Spinal cord (tissue), 10 donors: ENCODE data around the gene FOXN4. TPM values are rescaled to one million over a fixed set of nuclear protein-coding genes. Genes with fewer than 3 reads are reported as not detected.

Experiments used
- DNase-seq, 6 donors: peaks; one replicate each; pipeline versions ENCODE4 v3.0.0 to v3.0.0-alpha.2; 2013 to 2015; ENCODE audit warnings: low spot score in 6 of 6, low read depth in 4 of 6
- H3K27ac ChIP-seq: one replicate; pipeline ENCODE4 v1.5.1; 2013; ENCODE audit warnings: low read depth, low read length, control low read depth
- H3K27me3 ChIP-seq: one replicate; pipeline ENCODE4 v1.6.1; 2013; ENCODE audit warnings: low read length; ENCODE audit not compliant: control insufficient read depth, insufficient read depth
- H3K36me3 ChIP-seq: one replicate; pipeline ENCODE4 v1.6.1; 2013; ENCODE audit warnings: low read length; ENCODE audit not compliant: control insufficient read depth, insufficient read depth
- H3K4me1 ChIP-seq: one replicate; pipeline ENCODE4 v1.6.1; 2013; ENCODE audit warnings: low read length; ENCODE audit not compliant: control insufficient read depth, insufficient read depth
- H3K4me3 ChIP-seq: one replicate; pipeline ENCODE4 v1.5.1; 2013; ENCODE audit warnings: low read depth, low read length, control low read depth
- H3K9me3 ChIP-seq: one replicate; pipeline ENCODE4 v1.6.1; 2013; ENCODE audit warnings: low read length; ENCODE audit not compliant: control insufficient read depth, insufficient read depth
- WGBS: methylation state at CpG from one replicate; pipeline ENCODE4 v1.1.5; 2013; ENCODE audit warnings: missing lambda C conversion rate; ENCODE audit not compliant: insufficient coverage; 5-methylcytosine and 5-hydroxymethylcytosine counted together
- polyA plus RNA-seq, 2 donors: library from polyadenylated mRNA; unstranded; fragments of 120-200 nt; gene quantifications; one replicate each; pipeline ENCODE4 v1.2.1, GENCODE V29; 2013; ENCODE audit not compliant: insufficient read length in 2 of 2
- total RNA-seq, 2 donors: library from RNA; depleted of rRNA in 1 of 2; stranded (reverse); fragments of 120-200 nt in 1 of 2; fragments of >200 nt in 1 of 2; gene quantifications; one replicate each; pipeline versions ENCODE4 v1.2.3 to v1.2.4, GENCODE V29; 2013 to 2014
- donor health status: healthy.

Gene FOXN4
- total and polyA plus RNA-seq, 4 donors, result 0.33 to 1.4 (median 1.3) TPM; not detected in 1

DNA sequence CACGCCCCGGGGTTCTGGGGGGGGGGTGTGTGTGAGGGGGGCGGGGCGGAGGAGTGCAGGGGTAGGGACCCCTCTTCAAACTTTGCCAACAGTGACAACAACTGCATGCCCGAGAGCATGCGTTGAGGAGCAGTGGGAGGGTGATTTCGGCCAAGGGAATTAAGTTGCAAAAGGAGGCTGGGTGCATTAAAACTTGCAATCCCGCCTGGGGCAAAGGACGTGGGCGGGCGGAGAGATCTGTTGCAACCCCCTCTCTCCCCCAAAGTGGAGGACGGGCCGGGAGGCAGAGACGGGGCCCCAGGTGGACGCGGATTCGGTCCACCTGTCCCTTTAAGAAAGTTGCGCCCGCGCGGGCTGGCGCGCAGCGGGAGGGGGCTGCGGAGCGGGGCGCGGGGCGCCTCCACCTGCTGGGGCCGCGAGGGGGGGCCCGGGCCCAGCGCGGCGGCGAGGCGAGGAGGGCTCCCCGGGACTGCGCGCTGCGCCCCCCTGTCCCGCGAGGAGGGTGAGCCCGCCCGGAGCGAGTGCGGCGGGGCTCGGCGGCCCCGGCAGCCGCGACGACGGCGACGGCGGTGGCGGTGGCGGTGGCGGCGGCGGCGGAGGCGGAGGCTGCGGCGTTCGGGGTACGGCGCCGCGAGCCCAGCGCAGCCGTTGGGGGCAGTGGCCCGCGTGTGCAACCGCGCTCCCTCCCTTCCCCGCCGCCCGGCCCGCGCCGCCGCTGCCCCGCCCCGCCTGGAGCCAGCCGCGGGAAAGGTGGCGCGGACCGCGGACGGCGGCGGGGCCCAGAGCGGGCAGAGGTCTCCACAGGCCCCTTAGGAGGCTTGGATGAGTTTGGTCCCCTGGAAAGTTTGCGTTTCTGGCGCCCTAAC lies 530 bp upstream of the FOXN4 start:
- H3K4me1 ChIP-seq, result peaks cover 14% of the 10 kb centered on the region
- H3K27ac ChIP-seq, result no peak overlapping the region
- H3K9me3 ChIP-seq, result no peaks in the 10 kb centered on the region
- DNase-seq, result peak in 2 of 6 donors; percentile 24 to 76
- H3K27me3 ChIP-seq, result peaks cover 51% of the 10 kb centered on the region
- H3K36me3 ChIP-seq, result no peaks in the 10 kb centered on the region
- H3K4me3 ChIP-seq, result peak overlapping the region; percentile 39
- under 1% methylated on average over 94 of the region's 99 CpGs for WGBS

DNA sequence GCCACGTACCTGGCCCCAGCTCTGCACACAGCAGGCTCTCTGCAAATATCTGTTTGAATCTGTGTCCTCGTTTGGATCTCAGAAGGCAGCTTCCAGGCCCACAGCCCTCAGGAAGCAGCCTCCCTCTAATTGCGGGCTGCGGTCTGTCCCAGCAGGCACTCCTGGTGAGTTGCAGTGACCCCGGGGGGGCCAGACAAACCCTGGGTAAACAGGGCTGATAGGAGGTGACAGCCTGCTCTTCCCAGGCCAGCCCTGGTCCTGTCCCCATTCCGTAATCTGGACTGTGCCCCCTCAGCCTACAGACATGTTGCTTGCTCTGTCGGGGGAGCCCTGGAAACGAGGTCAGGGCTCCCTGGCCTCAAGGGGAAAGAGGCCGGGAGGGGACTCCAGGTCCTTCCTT lies 2.0 kb downstream of the FOXN4 start:
- no peaks in the 10 kb centered on the region for H3K36me3 ChIP-seq
- DNase-seq, result no peak
- H3K27ac ChIP-seq, result no peak overlapping the region
- H3K4me1 ChIP-seq, result peaks cover 14% of the 10 kb centered on the region
- H3K9me3 ChIP-seq, result no peaks in the 10 kb centered on the region
- WGBS, result 42% methylated on average over 8 of the region's 9 CpGs
- no peak overlapping the region for H3K4me3 ChIP-seq
- peaks cover 47% of the 10 kb centered on the region for H3K27me3 ChIP-seq

DNA sequence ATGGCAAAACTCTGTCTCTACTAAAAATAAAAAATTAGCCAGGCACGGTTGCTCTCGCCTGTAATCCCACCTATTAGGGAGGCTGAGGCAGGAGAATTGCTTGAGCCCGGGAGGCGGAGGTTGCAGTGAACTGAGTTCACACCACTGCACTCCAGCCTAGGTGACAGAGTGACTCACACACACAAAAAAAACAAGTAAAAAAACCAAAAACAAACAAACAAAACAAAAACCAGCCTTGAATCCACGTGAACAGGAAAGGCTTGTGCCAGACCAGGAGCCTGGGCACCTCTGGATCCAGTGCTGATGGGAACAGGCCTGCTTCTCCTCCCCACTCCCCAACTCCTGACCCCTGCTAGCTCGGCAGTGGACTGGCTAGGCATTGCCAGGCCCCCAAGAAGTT lies 3.5 kb downstream of the FOXN4 start:
- Histone ChIP-seq H3K36me3 (no peaks in the 10 kb centered on the region), H3K27me3 (peaks cover 38% of the 10 kb centered on the region), H3K4me3 (no peak overlapping the region), H3K27ac (no peak overlapping the region), H3K9me3 (no peaks in the 10 kb centered on the region), H3K4me1 (peaks cover 13% of the 10 kb centered on the region)
- no peak for DNase-seq
- 82% methylated on average over 5 of the region's 6 CpGs for WGBS

DNA sequence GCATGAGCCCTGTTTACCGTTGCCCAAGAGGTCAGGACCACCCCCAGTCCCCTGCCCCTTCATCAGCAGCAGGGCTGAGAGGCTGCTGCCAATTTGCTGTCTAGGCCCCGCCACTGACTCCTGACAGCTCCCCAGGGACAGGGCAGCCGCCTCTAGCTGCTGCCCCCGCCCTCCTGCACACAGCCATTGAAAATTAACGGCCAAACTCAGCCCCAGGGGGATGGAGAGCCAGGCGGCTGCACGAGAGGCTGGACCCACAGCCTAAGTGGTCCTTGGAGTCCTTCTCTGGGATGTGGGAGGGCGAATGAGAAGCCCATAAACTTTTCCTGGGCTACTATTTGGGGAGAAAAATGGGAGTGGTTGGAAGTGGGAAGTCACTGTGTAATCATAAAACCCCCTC lies 4.6 kb downstream of the FOXN4 start:
- Histone ChIP-seq H3K4me3 (no peak overlapping the region), H3K27me3 (peaks cover 32% of the 10 kb centered on the region), H3K27ac (no peak overlapping the region), H3K36me3 (no peaks in the 10 kb centered on the region), H3K4me1 (peaks cover 6% of the 10 kb centered on the region), H3K9me3 (no peaks in the 10 kb centered on the region)
- 26% methylated on average over 4 of the region's 8 CpGs for WGBS
- no peak for DNase-seq

DNA sequence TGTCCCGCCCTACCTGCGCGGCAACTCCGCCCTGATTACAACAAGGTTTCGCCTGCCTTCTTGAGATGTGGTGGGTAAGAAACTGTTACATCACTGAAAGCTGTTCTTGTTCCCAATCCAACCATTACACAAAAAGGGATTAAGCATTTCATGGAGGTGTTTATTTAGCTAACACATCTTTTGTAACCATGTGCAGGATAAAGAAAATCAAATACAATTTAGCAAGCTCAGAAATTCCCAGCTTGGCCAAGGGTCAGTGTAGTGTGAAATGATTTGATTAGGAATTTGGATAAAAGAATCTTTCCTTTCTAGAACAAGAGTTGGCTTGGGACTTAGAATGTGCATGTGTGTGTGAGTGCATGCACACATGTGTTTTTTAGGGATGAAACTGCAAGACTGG lies 6.3 kb downstream of the FOXN4 start:
- Histone ChIP-seq H3K27ac (no peak overlapping the region), H3K4me1 (no peaks in the 10 kb centered on the region), H3K27me3 (peaks cover 17% of the 10 kb centered on the region), H3K36me3 (no peaks in the 10 kb centered on the region), H3K9me3 (no peaks in the 10 kb centered on the region), H3K4me3 (no peak overlapping the region)
- no peak for DNase-seq
- no CpG with 5 or more reads among the region's 5 CpGs for WGBS

DNA sequence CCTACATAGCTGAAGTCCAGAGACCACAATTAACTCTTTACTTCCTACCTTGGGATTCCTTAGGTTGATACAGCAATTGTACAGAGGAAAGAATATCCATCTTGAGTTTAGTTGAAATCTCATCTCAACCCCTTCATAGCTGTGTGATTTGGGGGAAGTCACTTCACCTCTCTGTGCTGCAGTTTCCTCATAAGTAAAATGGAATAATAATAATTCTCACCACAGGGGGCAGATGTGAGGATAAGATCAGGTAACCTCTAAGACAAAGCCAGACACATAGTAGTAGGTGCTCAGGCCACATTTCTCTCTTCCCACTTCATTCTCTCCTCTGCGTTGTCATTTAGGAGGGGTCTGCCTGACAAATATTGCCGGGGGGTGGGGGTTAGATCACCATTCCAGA lies 6.7 kb downstream of the FOXN4 start:
- peaks cover 13% of the 10 kb centered on the region for H3K27me3 ChIP-seq
- DNase-seq, result no peak
- no peaks in the 10 kb centered on the region for H3K4me1 ChIP-seq
- H3K4me3 ChIP-seq, result no peak overlapping the region
- no peak overlapping the region for H3K27ac ChIP-seq
- H3K36me3 ChIP-seq, result no peaks in the 10 kb centered on the region
- no CpG with 5 or more reads among the region's 2 CpGs for WGBS
- H3K9me3 ChIP-seq, result no peaks in the 10 kb centered on the region

DNA sequence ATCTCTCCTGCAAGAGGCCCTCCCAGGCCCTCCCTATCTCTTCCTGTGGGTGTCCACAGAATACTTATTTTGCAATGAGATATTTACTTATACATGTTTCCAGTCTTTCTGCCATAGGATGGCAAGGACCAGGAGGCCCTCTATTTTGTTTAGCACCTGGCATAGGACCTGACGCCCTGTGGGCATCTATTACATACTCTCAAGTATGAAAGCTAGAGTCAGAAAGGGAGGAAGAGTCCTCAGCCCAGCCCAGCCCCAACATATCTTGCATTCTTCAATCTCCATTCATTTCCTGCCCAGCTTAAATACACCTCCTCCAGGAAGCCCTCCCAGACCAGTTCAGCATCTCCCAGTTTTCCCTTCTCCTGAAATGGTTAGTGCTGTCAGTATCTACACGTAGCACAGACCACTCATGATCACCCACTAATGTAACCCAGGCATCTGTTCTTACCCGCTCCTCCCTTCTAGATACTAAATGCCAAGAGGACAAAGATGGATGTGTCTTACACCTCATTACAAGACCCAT lies 7.4 kb downstream of the FOXN4 start:
- Histone ChIP-seq H3K9me3 (no peaks in the 10 kb centered on the region), H3K4me1 (no peaks in the 10 kb centered on the region), H3K36me3 (no peaks in the 10 kb centered on the region), H3K4me3 (no peak overlapping the region), H3K27ac (no peak overlapping the region), H3K27me3 (peaks cover 8% of the 10 kb centered on the region)
- no peak for DNase-seq
- 65% methylated on average over 2 of the region's 3 CpGs for WGBS

DNA sequence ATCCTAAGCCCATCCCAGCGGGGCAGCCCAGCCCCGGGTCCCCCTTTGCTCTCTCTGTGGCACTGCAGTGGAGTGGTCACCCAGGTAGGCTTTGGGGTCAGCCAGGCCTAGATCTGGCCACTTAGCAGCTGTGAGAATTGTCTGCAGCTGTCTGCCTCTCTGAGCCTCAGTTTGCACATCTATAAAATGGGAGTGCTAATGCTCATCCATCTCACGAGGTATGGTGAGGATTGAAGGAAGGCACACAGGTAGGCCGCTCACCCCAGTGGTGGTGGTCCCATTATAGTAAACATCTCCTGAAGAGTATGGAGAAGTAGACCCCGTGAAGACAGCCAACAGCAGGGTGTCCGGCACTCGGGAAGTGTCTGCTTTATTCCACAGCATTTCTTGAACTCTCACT lies 9.2 kb downstream of the FOXN4 start:
- H3K36me3 ChIP-seq, result no peaks in the 10 kb centered on the region
- no peak overlapping the region for H3K27ac ChIP-seq
- H3K4me3 ChIP-seq, result no peak overlapping the region
- H3K4me1 ChIP-seq, result no peaks in the 10 kb centered on the region
- H3K27me3 ChIP-seq, result peaks cover 2% of the 10 kb centered on the region
- no peaks in the 10 kb centered on the region for H3K9me3 ChIP-seq
- WGBS, result 89% methylated on average over 7 of the region's 7 CpGs
- no peak for DNase-seq

DNA sequence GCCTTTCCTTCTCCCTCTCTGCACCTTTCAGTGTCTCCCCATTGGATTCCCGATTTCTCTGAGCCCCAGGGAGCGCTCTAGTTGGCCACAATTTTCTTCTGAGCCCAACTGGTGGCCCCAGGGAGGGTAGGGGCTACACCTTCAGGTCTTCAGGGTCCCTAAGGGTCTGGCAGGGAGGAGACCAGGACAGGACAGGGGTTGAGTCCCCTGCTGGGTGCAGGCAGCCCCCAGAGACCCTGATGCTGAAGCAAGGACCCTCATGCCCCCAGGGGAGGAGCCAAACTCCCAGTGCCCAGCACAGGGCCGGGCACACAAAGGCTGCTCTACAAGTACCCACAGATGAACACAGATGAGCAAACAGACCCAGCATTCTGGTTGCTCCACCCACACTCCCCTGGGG lies 12.7 kb downstream of the FOXN4 start:
- no peak for DNase-seq
- Histone ChIP-seq H3K9me3 (no peaks in the 10 kb centered on the region), H3K4me3 (no peak overlapping the region), H3K36me3 (no peaks in the 10 kb centered on the region), H3K27me3 (peaks cover 2% of the 10 kb centered on the region), H3K4me1 (peaks cover 14% of the 10 kb centered on the region), H3K27ac (no peak overlapping the region)
- 83% methylated on average over 3 of the region's 3 CpGs for WGBS
